Measurements from ENCODE around the gene WNT16.

Gene WNT16

GRCh38 chr7:121304102-121304658 is 24.6 kb upstream of the WNT16 start:
- H3K79me2 ChIP-seq (ENCODE audit: low read length): no peaks in the 10 kb centered on the region
- DNase-seq: no peak
- H3K9me2 ChIP-seq (replicated peaks; ENCODE audit: insufficient read depth, low read length): no peaks in the 10 kb centered on the region
- no peak overlapping the region for H3K27ac ChIP-seq (ENCODE audit: low read length)
- no peak overlapping the region for H3K4me3 ChIP-seq (ENCODE audit: low read length)
- no peaks in the 10 kb centered on the region for H3K9me3 ChIP-seq (replicated peaks; ENCODE audit: insufficient read depth, low read length)
- no peaks in the 10 kb centered on the region for H3F3A ChIP-seq (ENCODE audit: insufficient read depth, low read length)
- no peak overlapping the region for H3K4me2 ChIP-seq (ENCODE audit: low read depth, low read length)
- H3K9ac ChIP-seq (ENCODE audit: low read length): no peak overlapping the region
- no peak overlapping the region for H2AFZ ChIP-seq (ENCODE audit: low read length)
- no peaks in the 10 kb centered on the region for H3K36me3 ChIP-seq (replicated peaks; ENCODE audit: insufficient read depth, low read length)
- H3K4me1 ChIP-seq (ENCODE audit: low read length): no peaks in the 10 kb centered on the region
- H4K20me1 ChIP-seq (ENCODE audit: insufficient read depth, low read length): no peaks in the 10 kb centered on the region
- no peak for TF ChIP-seq EZH2phosphoT487 (IDR thresholded peaks at IDR 0.05; ENCODE audit: low read length)
- no peak for TF ChIP-seq EZH2 (optimal IDR thresholded peaks at IDR 0.05; ENCODE audit: low read depth, low read length)
- no peak for TF ChIP-seq CTCF (IDR thresholded peaks at IDR 0.05; ENCODE audit: low read length)
- no peaks in the 10 kb centered on the region for H3K27me3 ChIP-seq (replicated peaks; ENCODE audit: insufficient read depth, low read length)

- Histone ChIP-seq H3K27ac (ENCODE audit: low read length) (no peak overlapping the region), H3K4me3 (ENCODE audit: low read length) (no peak overlapping the region), H3K27me3 (replicated peaks; ENCODE audit: insufficient read depth, low read length) (no peaks in the 10 kb centered on the region), H3K4me1 (ENCODE audit: low read length) (no peaks in the 10 kb centered on the region), H3K9me3 (replicated peaks; ENCODE audit: insufficient read depth, low read length) (no peaks in the 10 kb centered on the region), H3K4me2 (ENCODE audit: low read depth, low read length) (no peak overlapping the region), H3F3A (ENCODE audit: insufficient read depth, low read length) (no peaks in the 10 kb centered on the region), H3K36me3 (replicated peaks; ENCODE audit: insufficient read depth, low read length) (no peaks in the 10 kb centered on the region), H3K9me2 (replicated peaks; ENCODE audit: insufficient read depth, low read length) (no peaks in the 10 kb centered on the region), H4K20me1 (ENCODE audit: insufficient read depth, low read length) (no peaks in the 10 kb centered on the region), H2AFZ (ENCODE audit: low read length) (no peak overlapping the region), H3K79me2 (ENCODE audit: low read length) (no peaks in the 10 kb centered on the region), H3K9ac (ENCODE audit: low read length) (no peak overlapping the region)
- no peak for DNase-seq
- no peak for TF ChIP-seq EZH2phosphoT487 (IDR thresholded peaks at IDR 0.05; ENCODE audit: low read length)
- TF ChIP-seq EZH2 (optimal IDR thresholded peaks at IDR 0.05; ENCODE audit: low read depth, low read length): no peak
- TF ChIP-seq CTCF (IDR thresholded peaks at IDR 0.05; ENCODE audit: low read length): no peak
Observed at GRCh38 chr7:121305109-121305508, 23.7 kb upstream of the WNT16 start.

- Histone ChIP-seq H2AFZ (ENCODE audit: low read length) (no peak overlapping the region), H3K9me2 (replicated peaks; ENCODE audit: insufficient read depth, low read length) (no peaks in the 10 kb centered on the region), H3K79me2 (ENCODE audit: low read length) (no peaks in the 10 kb centered on the region), H3K4me2 (ENCODE audit: low read depth, low read length) (no peak overlapping the region), H3K9ac (ENCODE audit: low read length) (no peak overlapping the region), H3K36me3 (replicated peaks; ENCODE audit: insufficient read depth, low read length) (no peaks in the 10 kb centered on the region), H4K20me1 (ENCODE audit: insufficient read depth, low read length) (no peaks in the 10 kb centered on the region), H3K4me3 (ENCODE audit: low read length) (no peak overlapping the region), H3K27ac (ENCODE audit: low read length) (no peak overlapping the region), H3K4me1 (ENCODE audit: low read length) (no peaks in the 10 kb centered on the region), H3K27me3 (replicated peaks; ENCODE audit: insufficient read depth, low read length) (no peaks in the 10 kb centered on the region), H3F3A (ENCODE audit: insufficient read depth, low read length) (no peaks in the 10 kb centered on the region), H3K9me3 (replicated peaks; ENCODE audit: insufficient read depth, low read length) (no peaks in the 10 kb centered on the region)
- DNase-seq: no peak
- TF ChIP-seq CTCF (IDR thresholded peaks at IDR 0.05; ENCODE audit: low read length): no peak
- no peak for TF ChIP-seq EZH2phosphoT487 (IDR thresholded peaks at IDR 0.05; ENCODE audit: low read length)
- TF ChIP-seq EZH2 (optimal IDR thresholded peaks at IDR 0.05; ENCODE audit: low read depth, low read length): no peak
Observed at GRCh38 chr7:121306565-121306964, 22.2 kb upstream of the WNT16 start.
